Measurements from ENCODE around the gene FHIP1B.

The FHIP1B gene

GRCh38 chr11:6199174-6199810 is 35.1 kb downstream of the FHIP1B start, which contains the start of gene OR52W1:
OR52W1 (plus strand) TSS chr11:6199224; CDS start chr11:6199224, 0 bp downstream.
- DNase-seq, result no peak

- no peak for DNase-seq
These were observed 36.8 kb downstream of the FHIP1B start for GRCh38 chr11:6197466-6198200.

- DNase-seq, result no peak
These were observed 38.0 kb downstream of the FHIP1B start for GRCh38 chr11:6196396-6196795.

GRCh38 chr11:6194065-6194581 is 40.3 kb downstream of the FHIP1B start:
- no peak for DNase-seq

- DNase-seq, result no peak
These were observed 42.7 kb downstream of the FHIP1B start for GRCh38 chr11:6191742-6192141.

GRCh38 chr11:6175440-6175839 is 59.0 kb downstream of the FHIP1B start:
- DNase-seq, result no peak

- DNase-seq, result no peak
These were observed 64.2 kb downstream of the FHIP1B start, which contains the start of gene OR52B2 for GRCh38 chr11:6170226-6170625. OR52B2 (minus strand) TSS chr11:6170326; CDS start chr11:6170326, 0 bp downstream.
